Psoas muscle (tissue), 8 donors: Measurements from ENCODE around the gene ITFG1. TPM values are rescaled to one million over a fixed set of nuclear protein-coding genes. Genes with fewer than 3 reads are reported as not detected.
"Not testable (repeated sequence)": the region's sequence is repeated elsewhere in the genome, so short reads cannot be mapped to it uniquely, and the experiment has no call there.

Experiments used
- ATAC-seq, 4 donors: fragments of 200-7000 bp; cut with Tn5 transposase; one replicate each; pipeline ENCODE4 v1.9.1; 2020; ENCODE audit warnings: moderate library complexity in 3 of 4, mild to moderate bottlenecking in 2 of 4
- DNase-seq, 2 donors: peaks; one replicate each; pipeline ENCODE4 v3.0.0-alpha.2; 2020
- H3K27ac ChIP-seq: fragments of 200-600 bp; one replicate; pipeline ENCODE4 v1.8.0; 2022
- H3K27me3 ChIP-seq, 3 donors: fragments of 200-600 bp in 1 of 3; one replicate each; pipeline versions ENCODE4 v1.6.1 to v1.8.0; 2013 to 2022; ENCODE audit warnings: low read length in 2 of 3, mild to moderate bottlenecking in 2 of 3, moderate library complexity in 1 of 3; ENCODE audit not compliant: insufficient read depth in 3 of 3
- H3K36me3 ChIP-seq, 2 donors: fragments of 200-600 bp in 1 of 2; one replicate each; pipeline versions ENCODE4 v1.6.1 to v1.8.0; 2013 to 2022; ENCODE audit warnings: low read depth in 1 of 2, mild to moderate bottlenecking in 1 of 2, moderate library complexity in 1 of 2; ENCODE audit not compliant: insufficient read depth in 1 of 2
- H3K4me1 ChIP-seq: fragments of 200-600 bp; one replicate; pipeline ENCODE4 v1.8.0; 2022
- H3K4me3 ChIP-seq: fragments of 200-600 bp; one replicate; pipeline ENCODE4 v1.8.0; 2022; ENCODE audit warnings: mild to moderate bottlenecking
- H3K9me3 ChIP-seq: fragments of 200-600 bp; one replicate; pipeline ENCODE4 v1.8.0; 2022
- CTCF ChIP-seq: fragments of 200-600 bp; IDR thresholded peaks from one replicate; pipeline ENCODE4 v1.8.0; 2022; ENCODE audit warnings: antibody characterized with exemption
- WGBS, 3 donors: extraction: QIAGEN DNeasy Blood & Tissue Kit; methylation state at CpG; one replicate each; pipeline versions ENCODE4 v1.1.6 to v1.1.7; 2013; 5-methylcytosine and 5-hydroxymethylcytosine counted together
- intact Hi-C, 2 donors: fragments of 100-400 bp; cut with DNase I; formaldehyde crosslinking; loops; one replicate each; pipeline versions ENCODE4 v1.11.0 to v1.14.2; 2022
- polyA plus RNA-seq, 3 donors: library from polyadenylated mRNA; stranded (reverse); fragments of 200-250 nt; gene quantifications; one replicate each; pipeline ENCODE4 v1.2.3, GENCODE V29; 2013
- total RNA-seq, 4 donors: library from RNA; stranded (reverse); fragmentation: NEBNext Ultra II Directional in 2 of 4; extraction: Animal tissue kit (Norgen Biotek cat#: 25700) in 2 of 4; gene quantifications; one replicate each; pipeline versions ENCODE4 v1.2.1 to v1.2.4, GENCODE V29; 2021 to 2023
- donor health status: healthy with polysubstance abuse.
- donor health status: DM: no; HTN: no; CAD: no; lungs with moderate emphysema.
- donor health status: Bipolar disorder and iron deficiency.
- donor health status: healthy.
- donor health status: DM: yes; HTN: yes; CAD: no.
- donor health status: DM: no; HTN: no; CAD: no.
- donor health status: DM: no; HTN: no; CAD: no.
- donor health status: DM: yes; HTN: yes; CAD: no.

ITFG1 gene
- total and polyA plus RNA-seq, 7 donors, result 13.0 to 30.3 (median 22.6) TPM

- Histone ChIP-seq H3K27ac (no peak overlapping the region), H3K27me3 (no peaks in the 10 kb centered on the region), H3K9me3 (no peaks in the 10 kb centered on the region), H3K36me3 (peaks cover 0 to 52% of the 10 kb centered on the region in 2 donors), H3K4me3 (no peak overlapping the region), H3K4me1 (peaks cover 29% of the 10 kb centered on the region)
- DNase-seq, result no peak
- no peak for TF ChIP-seq CTCF
- WGBS, 3 donors, result 69 to 85% (median 81%) methylated on average over 2 of the region's 2 CpGs
- intact Hi-C loops, result no loop called here
- no peak for ATAC-seq
Measured at GRCh38 chr16:47458331-47458730, 2.5 kb downstream of the ITFG1 start.

- ATAC-seq (no peak), DNase-seq (no peak)
- Histone ChIP-seq H3K27me3 (no peaks in the 10 kb centered on the region), H3K4me1 (no peaks in the 10 kb centered on the region), H3K4me3 (no peak overlapping the region), H3K9me3 (no peaks in the 10 kb centered on the region), H3K36me3 (peaks cover 9 to 67% of the 10 kb centered on the region in 2 donors), H3K27ac (no peak overlapping the region)
- intact Hi-C loops, result no loop called here
- no peak for TF ChIP-seq CTCF
- WGBS, 3 donors, result 89 to 95% (median 91%) methylated on average over 3 of the region's 3 CpGs
Measured at GRCh38 chr16:47449788-47450187, 11.1 kb downstream of the ITFG1 start.

GRCh38 chr16:47448830-47449575, 11.9 kb downstream of the ITFG1 start:
- Histone ChIP-seq H3K27ac (no peak overlapping the region), H3K36me3 (peaks cover 9 to 60% of the 10 kb centered on the region in 2 donors), H3K9me3 (no peaks in the 10 kb centered on the region), H3K27me3 (no peaks in the 10 kb centered on the region), H3K4me3 (no peak overlapping the region), H3K4me1 (no peaks in the 10 kb centered on the region)
- TF ChIP-seq CTCF, result no peak
- intact Hi-C loops, result no loop called here
- 91 to 95% (median 91%) methylated on average over 3 of the region's 3 CpGs for WGBS, 3 donors
- DNase-seq, result no peak
- no peak for ATAC-seq

GRCh38 chr16:47446431-47446830, 14.4 kb downstream of the ITFG1 start:
- no peak for ATAC-seq
- TF ChIP-seq CTCF, result no peak
- H3K27ac ChIP-seq, result no peak overlapping the region
- H3K4me1 ChIP-seq, result no peaks in the 10 kb centered on the region
- 97 to 99% (median 99%) methylated on average over 3 of the region's 3 CpGs for WGBS, 3 donors
- no peak for DNase-seq
- no peaks in the 10 kb centered on the region for H3K27me3 ChIP-seq
- intact Hi-C loops, result no loop called here
- H3K36me3 ChIP-seq, result peaks cover 9 to 34% of the 10 kb centered on the region in 2 donors
- H3K4me3 ChIP-seq, result no peak overlapping the region
- H3K9me3 ChIP-seq, result no peaks in the 10 kb centered on the region

- intact Hi-C loops, H3K27me3 ChIP-seq, H3K36me3 ChIP-seq, H3K4me3 ChIP-seq, H3K27ac ChIP-seq, ATAC-seq, H3K4me1 ChIP-seq, H3K9me3 ChIP-seq, DNase-seq: not testable (repeated sequence)
Measured at GRCh38 chr16:47442884-47443283, 18.0 kb downstream of the ITFG1 start.

GRCh38 chr16:47440066-47440465, 20.8 kb downstream of the ITFG1 start:
- H3K4me3 ChIP-seq, ATAC-seq, H3K9me3 ChIP-seq, H3K36me3 ChIP-seq, DNase-seq, intact Hi-C loops, H3K27ac ChIP-seq, H3K4me1 ChIP-seq, H3K27me3 ChIP-seq: not testable (repeated sequence)
- 94 to 98% (median 95%) methylated on average over 3 of the region's 3 CpGs for WGBS, 3 donors

GRCh38 chr16:47434274-47434673, 26.6 kb downstream of the ITFG1 start:
- H3K27me3 ChIP-seq, H3K4me3 ChIP-seq, H3K4me1 ChIP-seq, H3K27ac ChIP-seq, DNase-seq, ATAC-seq, H3K36me3 ChIP-seq, intact Hi-C loops, H3K9me3 ChIP-seq: not testable (repeated sequence)
- 90 to 96% (median 94%) methylated on average over 2 of the region's 2 CpGs for WGBS, 3 donors
